ENCODE measurements around the gene AMZ1. TPM values are rescaled to one million over a fixed set of nuclear protein-coding genes. Genes with fewer than 3 reads are reported as not detected.

AMZ1 gene
- under 1 TPM; 0.17 TPM for total RNA-seq

- peaks cover 12% of the 10 kb centered on the region for H3K4me1 Mint-ChIP-seq
- no peaks in the 10 kb centered on the region for H3K36me3 Mint-ChIP-seq
- ATAC-seq (ENCODE audit: low read depth) (no peak), DNase-seq (no peak)
- H3K27ac Mint-ChIP-seq, result peak within 1 kb of the TSS; percentile 54
- peaks cover 66% of the 10 kb centered on the region for H3K27me3 Mint-ChIP-seq
- H3K4me3 Mint-ChIP-seq, result peak within 1 kb of the TSS; percentile 16
- POLR2A ChIA-PET, result no interaction called here
- H3K9me3 Mint-ChIP-seq, result no peaks in the 10 kb centered on the region
Observed at GRCh38 chr7:2687881-2688318, at the start of gene AMZ1. Gene AMZ1 (plus strand): TSS chr7:2688202. CDS start chr7:2700452, 12,250 bp downstream.

- ATAC-seq (ENCODE audit: low read depth) (no peak), DNase-seq (no peak)
- no peaks in the 10 kb centered on the region for H3K9me3 Mint-ChIP-seq
- no peaks in the 10 kb centered on the region for H3K36me3 Mint-ChIP-seq
- no peaks in the 10 kb centered on the region for H3K27me3 Mint-ChIP-seq
- POLR2A ChIA-PET, result no interaction called here
- H3K4me3 Mint-ChIP-seq, result no peak overlapping the region
- H3K27ac Mint-ChIP-seq, result no peak overlapping the region
- H3K4me1 Mint-ChIP-seq, result peaks cover 2% of the 10 kb centered on the region
Observed at GRCh38 chr7:2638224-2638991, 49.6 kb upstream of the AMZ1 start.

GRCh38 chr7:2639181-2639681 lies 48.8 kb upstream of the AMZ1 start:
- no peaks in the 10 kb centered on the region for H3K4me1 Mint-ChIP-seq
- no peaks in the 10 kb centered on the region for H3K36me3 Mint-ChIP-seq
- no peak overlapping the region for H3K27ac Mint-ChIP-seq
- H3K27me3 Mint-ChIP-seq, result no peaks in the 10 kb centered on the region
- POLR2A ChIA-PET, result no interaction called here
- H3K9me3 Mint-ChIP-seq, result no peaks in the 10 kb centered on the region
- no peak for DNase-seq
- no peak overlapping the region for H3K4me3 Mint-ChIP-seq
- ATAC-seq (ENCODE audit: low read depth), result no peak

- H3K4me1 Mint-ChIP-seq, result peaks cover 2% of the 10 kb centered on the region
- POLR2A ChIA-PET, result no interaction called here
- ATAC-seq (ENCODE audit: low read depth) (no peak), DNase-seq (no peak)
- no peaks in the 10 kb centered on the region for H3K36me3 Mint-ChIP-seq
- H3K27me3 Mint-ChIP-seq, result no peaks in the 10 kb centered on the region
- H3K27ac Mint-ChIP-seq, result no peak overlapping the region
- H3K9me3 Mint-ChIP-seq, result no peaks in the 10 kb centered on the region
- no peak overlapping the region for H3K4me3 Mint-ChIP-seq
Observed at GRCh38 chr7:2639695-2640481, 48.1 kb upstream of the AMZ1 start.

- DNase-seq, result no peak
- H3K36me3 Mint-ChIP-seq, result no peaks in the 10 kb centered on the region
- H3K4me3 Mint-ChIP-seq, result no peak overlapping the region
- POLR2A ChIA-PET, result no interaction called here
- ATAC-seq (ENCODE audit: low read depth), result no peak
- no peak overlapping the region for H3K27ac Mint-ChIP-seq
- H3K4me1 Mint-ChIP-seq, result peaks cover 8% of the 10 kb centered on the region
- no peaks in the 10 kb centered on the region for H3K9me3 Mint-ChIP-seq
- H3K27me3 Mint-ChIP-seq, result no peaks in the 10 kb centered on the region
Observed at GRCh38 chr7:2640482-2640830, 47.5 kb upstream of the AMZ1 start.

GRCh38 chr7:2640846-2641316 lies 47.1 kb upstream of the AMZ1 start:
- H3K4me3 Mint-ChIP-seq, result no peak overlapping the region
- POLR2A ChIA-PET, result no interaction called here
- no peak overlapping the region for H3K27ac Mint-ChIP-seq
- ATAC-seq (ENCODE audit: low read depth), result no peak
- H3K27me3 Mint-ChIP-seq, result no peaks in the 10 kb centered on the region
- H3K4me1 Mint-ChIP-seq, result peaks cover 12% of the 10 kb centered on the region
- no peak for DNase-seq
- H3K36me3 Mint-ChIP-seq, result no peaks in the 10 kb centered on the region
- H3K9me3 Mint-ChIP-seq, result no peaks in the 10 kb centered on the region

- H3K9me3 Mint-ChIP-seq, result no peaks in the 10 kb centered on the region
- no peaks in the 10 kb centered on the region for H3K27me3 Mint-ChIP-seq
- peaks cover 12% of the 10 kb centered on the region for H3K4me1 Mint-ChIP-seq
- no peaks in the 10 kb centered on the region for H3K36me3 Mint-ChIP-seq
- no peak overlapping the region for H3K27ac Mint-ChIP-seq
- POLR2A ChIA-PET, result no interaction called here
- H3K4me3 Mint-ChIP-seq, result no peak overlapping the region
- DNase-seq, result no peak
- ATAC-seq (ENCODE audit: low read depth), result no peak
Observed at GRCh38 chr7:2641406-2642393, 46.3 kb upstream of the AMZ1 start.

GRCh38 chr7:2643386-2644219 lies 44.4 kb upstream of the AMZ1 start:
- DNase-seq, result no peak
- Mint-ChIP-seq H3K4me1 (peaks cover 12% of the 10 kb centered on the region), H3K4me3 (no peak overlapping the region), H3K9me3 (no peaks in the 10 kb centered on the region), H3K36me3 (no peaks in the 10 kb centered on the region), H3K27ac (peak overlapping the region; percentile 11), H3K27me3 (no peaks in the 10 kb centered on the region)
- ATAC-seq (ENCODE audit: low read depth), result no peak
- POLR2A ChIA-PET, result interaction anchor here (0.7 to 3.5 kb wide), 3 partner anchors 10 to 132 kb away, joined by 5 to 42 read pairs (median 9); partner anchors contain the start of gene TTYH3

GRCh38 chr7:2644220-2644561 lies 43.8 kb upstream of the AMZ1 start:
- H3K4me3 Mint-ChIP-seq, result no peak overlapping the region
- H3K9me3 Mint-ChIP-seq, result no peaks in the 10 kb centered on the region
- peaks cover 12% of the 10 kb centered on the region for H3K4me1 Mint-ChIP-seq
- no peaks in the 10 kb centered on the region for H3K36me3 Mint-ChIP-seq
- POLR2A ChIA-PET, result interaction anchor here (0.8 to 3.5 kb wide), 5 partner anchors 11 to 242 kb away, joined by 3 to 42 read pairs (median 9); partner anchors contain the start of genes IQCE and TTYH3
- H3K27ac Mint-ChIP-seq, result peak overlapping the region; percentile 79
- DNase-seq (no peak), ATAC-seq (ENCODE audit: low read depth) (no peak)
- H3K27me3 Mint-ChIP-seq, result no peaks in the 10 kb centered on the region

GRCh38 chr7:2644562-2645273 lies 43.3 kb upstream of the AMZ1 start:
- Mint-ChIP-seq H3K27ac (peak overlapping the region; percentile 91), H3K9me3 (no peaks in the 10 kb centered on the region), H3K4me3 (peak overlapping the region; percentile 78), H3K4me1 (peaks cover 12% of the 10 kb centered on the region), H3K36me3 (no peaks in the 10 kb centered on the region), H3K27me3 (no peaks in the 10 kb centered on the region)
- DNase-seq (no peak), ATAC-seq (ENCODE audit: low read depth) (peak; percentile 84)
- POLR2A ChIA-PET, result interaction anchor here (0.7 to 3.5 kb wide), 11 partner anchors 11 to 242 kb away, joined by 3 to 42 read pairs (median 4); partner anchors contain the start of genes IQCE and TTYH3

- DNase-seq (peak; percentile 77), ATAC-seq (ENCODE audit: low read depth) (peak; percentile 77)
- H3K9me3 Mint-ChIP-seq, result no peaks in the 10 kb centered on the region
- H3K4me1 Mint-ChIP-seq, result peaks cover 12% of the 10 kb centered on the region
- POLR2A ChIA-PET, result interaction anchor here (0.7 to 3.5 kb wide), 12 partner anchors 12 to 194 kb away, joined by 3 to 42 read pairs (median 4); partner anchors contain the start of genes IQCE and TTYH3
- no peaks in the 10 kb centered on the region for H3K36me3 Mint-ChIP-seq
- H3K27ac Mint-ChIP-seq, result peak overlapping the region; percentile 91
- H3K27me3 Mint-ChIP-seq, result no peaks in the 10 kb centered on the region
- H3K4me3 Mint-ChIP-seq, result peak overlapping the region; percentile 78
Observed at GRCh38 chr7:2645274-2645868, 42.6 kb upstream of the AMZ1 start.
